ENCODE measurements around the gene CDCA3.
"Not testable (repeated sequence)": the region's sequence is repeated elsewhere in the genome, so short reads cannot be mapped to it uniquely, and the experiment has no call there.

CDCA3 gene

GRCh38 chr12:6851153-6851920 lies at the start of gene CDCA3:
Gene CDCA3, minus strand, starts transcription at chr12:6851286. Its CDS starts 334 bp downstream, at chr12:6850952.
- peak; percentile 93 for DNase-seq

DNA sequence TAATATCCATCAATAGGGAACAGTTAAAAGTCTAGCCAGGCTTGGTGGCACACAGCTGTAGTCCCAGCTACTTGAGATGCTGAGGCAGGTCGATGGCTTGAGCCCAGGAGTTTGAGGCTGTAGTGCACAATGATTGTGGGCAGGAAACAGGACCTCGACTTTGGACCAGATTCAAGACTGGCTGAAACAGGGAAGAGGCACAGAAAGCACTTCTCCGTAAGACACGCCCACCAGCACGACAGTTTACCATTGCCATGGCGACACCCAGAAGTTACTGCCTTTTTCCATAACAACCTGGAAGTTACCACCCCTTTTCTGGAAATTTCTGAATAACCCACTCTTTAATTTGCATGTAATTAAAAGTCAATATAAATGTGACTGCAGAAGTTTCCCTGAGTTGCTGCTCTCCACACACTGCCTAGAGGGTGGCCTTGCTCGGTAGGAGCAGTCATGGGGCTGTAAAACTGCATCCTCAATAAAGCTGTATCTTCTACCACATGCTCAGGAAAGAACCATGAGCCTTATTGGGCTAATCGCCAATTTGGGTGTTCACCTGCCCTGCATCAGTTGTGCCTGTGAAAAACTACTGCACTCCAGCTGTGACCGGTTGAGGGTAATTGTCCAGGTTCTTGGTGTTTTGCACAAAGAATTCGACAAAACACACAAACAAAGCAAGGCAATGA lies 48.9 kb upstream of the CDCA3 start:
- no peak for DNase-seq

- no peak for DNase-seq
Observed at GRCh38 chr12:6899427-6899826, 48.3 kb upstream of the CDCA3 start.

- DNase-seq: no peak
Observed at GRCh38 chr12:6896846-6897435, 45.9 kb upstream of the CDCA3 start.

- no peak for DNase-seq
Observed at GRCh38 chr12:6894321-6894720, 43.2 kb upstream of the CDCA3 start.

- DNase-seq: not testable (repeated sequence)
Observed at GRCh38 chr12:6892683-6893082, 41.6 kb upstream of the CDCA3 start.

- no peak for DNase-seq
Observed at GRCh38 chr12:6891646-6892001, 40.5 kb upstream of the CDCA3 start.

DNA sequence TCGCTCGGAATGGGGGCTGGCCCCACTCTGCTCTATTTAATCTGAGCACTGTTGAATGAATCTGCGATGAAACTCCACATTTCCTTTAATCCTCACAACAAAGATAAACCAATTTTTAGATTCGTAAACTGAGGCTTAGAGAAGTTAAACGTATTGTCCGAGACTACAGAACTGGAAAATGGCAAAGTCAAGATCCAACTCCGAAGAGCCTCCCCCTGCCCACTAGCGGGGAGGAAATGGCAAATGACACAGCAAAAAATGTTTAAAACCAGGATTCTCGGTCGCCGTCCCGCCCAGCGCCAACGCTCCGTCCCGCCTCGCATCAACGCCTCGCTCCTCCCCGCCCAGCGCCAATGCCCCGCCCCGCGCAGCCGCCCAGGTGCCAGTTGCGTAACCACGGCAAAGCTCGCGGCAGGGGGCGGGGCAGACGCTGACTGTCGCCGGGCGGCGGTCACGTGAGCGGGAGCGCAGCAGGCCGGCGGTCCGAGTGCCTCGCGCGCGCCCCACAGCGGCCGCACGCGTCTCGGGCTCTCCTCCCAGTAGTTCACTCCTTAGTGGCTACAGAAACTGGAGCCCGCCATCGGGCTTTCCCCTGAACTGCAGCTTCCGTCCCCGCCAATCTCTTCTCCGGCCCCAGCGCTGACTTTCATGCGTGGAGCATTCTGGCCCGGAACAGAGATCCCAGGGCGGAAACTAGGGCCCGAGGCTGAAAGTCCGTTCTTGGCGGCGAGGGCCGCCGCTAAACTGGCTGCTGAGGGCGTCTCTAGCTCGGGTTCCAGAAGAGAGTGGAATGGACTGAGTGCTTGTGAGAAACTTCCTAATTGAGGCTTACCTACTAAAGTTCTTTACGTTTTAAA lies 39.9 kb upstream of the CDCA3 start:
- DNase-seq: peak; percentile 79

GRCh38 chr12:6889775-6890573 lies 38.9 kb upstream of the CDCA3 start:
- not testable (repeated sequence) for DNase-seq

GRCh38 chr12:6888794-6889193 lies 37.7 kb upstream of the CDCA3 start:
- DNase-seq: not testable (repeated sequence)

- no peak for DNase-seq
Observed at GRCh38 chr12:6888360-6888759, 37.3 kb upstream of the CDCA3 start.

- DNase-seq: no peak
Observed at GRCh38 chr12:6887460-6887859, 36.4 kb upstream of the CDCA3 start.

DNA sequence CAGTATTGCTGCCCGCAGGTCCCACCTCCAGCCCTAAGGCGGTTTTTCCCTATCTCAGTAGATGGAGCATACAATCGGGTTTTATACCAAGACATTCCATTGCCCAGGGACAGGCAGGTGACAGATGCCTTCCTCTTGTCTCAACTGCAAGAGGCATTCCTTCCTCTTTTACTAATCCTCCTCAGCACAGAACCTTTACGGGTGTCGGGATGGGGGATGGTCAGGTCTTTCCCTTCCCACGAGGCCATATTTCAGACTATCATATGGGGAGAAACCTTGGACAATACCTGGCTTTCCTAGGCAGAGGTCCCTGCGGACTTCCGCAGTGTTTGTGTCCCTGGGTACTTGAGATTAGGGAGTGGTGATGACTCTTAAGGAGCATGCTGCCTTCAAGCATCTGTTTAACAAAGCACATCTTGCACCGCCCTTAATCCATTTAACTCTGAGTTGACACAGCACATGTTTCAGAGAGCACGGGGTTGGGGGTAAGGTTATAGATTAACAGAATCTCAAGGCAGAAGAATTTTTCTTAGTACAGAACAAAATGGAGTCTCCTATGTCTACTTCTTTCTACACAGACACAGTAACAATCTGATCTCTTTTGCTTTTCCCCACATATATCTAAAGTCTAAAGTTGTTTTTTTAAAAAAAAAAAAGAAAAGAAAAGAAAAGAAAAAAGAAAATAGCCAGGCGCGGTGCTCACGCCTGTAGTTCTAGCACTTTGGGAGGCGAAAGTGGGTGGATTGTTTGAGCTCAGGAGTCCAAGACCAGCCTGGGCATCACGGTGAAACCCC lies 35.3 kb upstream of the CDCA3 start:
- DNase-seq: not testable (repeated sequence)

GRCh38 chr12:6884539-6884938 lies 33.5 kb upstream of the CDCA3 start:
- DNase-seq: no peak

GRCh38 chr12:6883683-6884082 lies 32.6 kb upstream of the CDCA3 start:
- DNase-seq: no peak

- DNase-seq: no peak
Observed at GRCh38 chr12:6883252-6883651, 32.2 kb upstream of the CDCA3 start.

DNA sequence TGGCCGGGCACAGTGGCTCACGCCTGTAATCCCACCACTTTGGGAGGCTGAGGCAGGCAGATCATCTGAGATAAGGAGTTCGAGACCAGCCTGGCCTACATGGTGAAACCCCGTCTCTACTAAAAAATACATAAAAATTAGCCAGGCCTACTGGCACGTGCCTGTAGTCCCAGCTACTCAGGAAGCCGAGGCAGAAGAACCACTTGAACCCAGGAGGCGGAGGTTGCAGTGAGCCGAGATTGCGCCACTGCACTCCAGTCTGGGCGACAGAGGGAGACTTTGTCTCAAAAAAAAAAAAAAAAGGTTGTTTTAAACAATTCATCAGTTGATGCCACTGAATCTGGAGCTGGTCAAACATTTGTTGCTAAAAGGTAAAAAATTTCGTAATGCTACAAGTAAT lies 28.7 kb upstream of the CDCA3 start:
- not testable (repeated sequence) for DNase-seq

DNA sequence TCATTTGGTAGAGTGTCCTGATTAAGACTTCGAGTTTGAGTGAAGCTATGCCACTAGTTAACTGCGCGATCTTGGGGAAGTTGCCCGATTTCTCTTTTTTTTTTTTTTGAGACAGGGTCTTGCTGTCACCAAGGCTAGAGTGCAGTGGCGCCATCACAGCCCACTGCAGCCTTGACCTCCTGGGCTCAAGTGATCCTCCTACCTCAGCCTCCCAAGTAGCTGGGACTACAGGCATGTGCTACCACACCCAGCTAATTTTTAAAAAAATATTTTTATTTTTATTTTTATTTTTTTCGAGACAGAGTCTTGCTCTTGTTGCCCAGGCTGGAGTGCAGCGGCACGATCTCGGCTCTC lies 22.9 kb upstream of the CDCA3 start:
- DNase-seq: not testable (repeated sequence)

GRCh38 chr12:6873094-6874014 lies 22.3 kb upstream of the CDCA3 start, which contains the start of gene SPSB2:
Gene SPSB2, minus strand, starts transcription at chr12:6873303. Its CDS starts 402 bp downstream, at chr12:6872901.
- DNase-seq: peak; percentile 55
